Adrenal gland (tissue), 5 donors: ENCODE results near the gene CASTOR1.

Experiments used
- POLR2A ChIP-seq, 2 donors: fragments of 450-650 bp; IDR thresholded peaks; one replicate each; pipeline ENCODE4 v1.6.1; 2017; ENCODE audit warnings: antibody characterized with exemption in 2 of 2, mild to moderate bottlenecking in 2 of 2, moderate library complexity in 1 of 2
- TF ChIP-seq, protein P1 (sequence below), 6 experiments: fragments of 450-650 bp in 4 of 6; fragments of 200-600 bp in 2 of 6; sonication (generic) in 1 of 6; IDR thresholded peaks; 1 replicate in 5 of 6; 2 replicates in 1 of 6; pipeline versions ENCODE4 v1.5.1 to v1.8.0; 2016 to 2021; ENCODE audit warnings: antibody characterized with exemption in 6 of 6, mild to moderate bottlenecking in 2 of 6, moderate library complexity in 1 of 6
- donor health status: DM: no; HTN: no; CAD: no.

DNA sequence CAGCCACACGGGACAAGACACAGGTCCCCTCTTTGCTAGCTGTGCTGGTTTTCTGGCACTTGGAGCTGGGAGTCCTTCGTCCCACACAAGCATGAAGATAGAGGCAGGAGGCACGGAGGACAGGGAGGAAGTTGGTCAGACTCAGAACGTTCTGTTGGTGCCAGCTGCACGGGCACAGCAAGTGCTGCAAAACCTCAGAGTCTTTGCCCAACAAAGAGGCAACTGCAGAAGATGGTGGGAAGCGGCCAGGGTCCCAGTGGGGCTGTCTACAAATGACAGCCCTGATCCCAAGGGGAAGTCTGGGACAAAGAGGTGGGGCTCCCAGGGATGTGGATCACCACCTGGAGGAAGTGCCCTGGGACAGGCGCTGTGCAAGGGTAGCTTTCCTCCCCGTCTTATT, 13.3 kb downstream of the CASTOR1 start:
- TF ChIP-seq, protein P1, sequence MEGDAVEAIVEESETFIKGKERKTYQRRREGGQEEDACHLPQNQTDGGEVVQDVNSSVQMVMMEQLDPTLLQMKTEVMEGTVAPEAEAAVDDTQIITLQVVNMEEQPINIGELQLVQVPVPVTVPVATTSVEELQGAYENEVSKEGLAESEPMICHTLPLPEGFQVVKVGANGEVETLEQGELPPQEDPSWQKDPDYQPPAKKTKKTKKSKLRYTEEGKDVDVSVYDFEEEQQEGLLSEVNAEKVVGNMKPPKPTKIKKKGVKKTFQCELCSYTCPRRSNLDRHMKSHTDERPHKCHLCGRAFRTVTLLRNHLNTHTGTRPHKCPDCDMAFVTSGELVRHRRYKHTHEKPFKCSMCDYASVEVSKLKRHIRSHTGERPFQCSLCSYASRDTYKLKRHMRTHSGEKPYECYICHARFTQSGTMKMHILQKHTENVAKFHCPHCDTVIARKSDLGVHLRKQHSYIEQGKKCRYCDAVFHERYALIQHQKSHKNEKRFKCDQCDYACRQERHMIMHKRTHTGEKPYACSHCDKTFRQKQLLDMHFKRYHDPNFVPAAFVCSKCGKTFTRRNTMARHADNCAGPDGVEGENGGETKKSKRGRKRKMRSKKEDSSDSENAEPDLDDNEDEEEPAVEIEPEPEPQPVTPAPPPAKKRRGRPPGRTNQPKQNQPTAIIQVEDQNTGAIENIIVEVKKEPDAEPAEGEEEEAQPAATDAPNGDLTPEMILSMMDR (IDR thresholded peaks at IDR 0.05): no peak
- no peak for TF ChIP-seq POLR2A (IDR thresholded peaks at IDR 0.05)
